ENCODE data around the gene TBC1D22A. TPM values are rescaled to one million over a fixed set of nuclear protein-coding genes. Genes with fewer than 3 reads are reported as not detected.
"Not testable (repeated sequence)": the region's sequence is repeated elsewhere in the genome, so short reads cannot be mapped to it uniquely, and the experiment has no call there.

Gene TBC1D22A
- total and polyA plus RNA-seq, 2 donors (not counting 3 experiments of a cell fraction or from before 2014, with no cell fraction given) = 26.1 to 32.4 TPM

GRCh38 chr22:47049078-47049624, 286.7 kb downstream of the TBC1D22A start:
- Histone ChIP-seq H3K9me3 (replicated peaks; ENCODE audit: control insufficient read depth, insufficient read depth, low read length) (no peaks in the 10 kb centered on the region), H3K27ac (ENCODE audit: insufficient read depth, low read depth, low read length) (no peak overlapping the region), H3K4me3 (replicated peaks in 1 of 3; ENCODE audit: insufficient read depth in 1 of 3, low read depth in 1 of 3, low read length in 3 of 3) (no peak overlapping the region), H3K4me1 (ENCODE audit: control insufficient read depth, extremely low read depth, insufficient read depth, low read length) (peaks cover 6% of the 10 kb centered on the region), H3K9ac (replicated peaks; ENCODE audit: extremely low read depth, insufficient read depth, low read length) (no peak overlapping the region), H2AFZ (ENCODE audit: low read depth, low read length) (no peak overlapping the region), H3K36me3 (ENCODE audit: control insufficient read depth in 2 of 2, extremely low read depth in 1 of 2, insufficient read depth in 2 of 2, low read length in 2 of 2) (no peaks in the 10 kb centered on the region), H3K4me2 (ENCODE audit: insufficient read depth, low read length) (no peak overlapping the region), H3K79me2 (ENCODE audit: control insufficient read depth, insufficient read depth, low read length) (no peaks in the 10 kb centered on the region), H4K20me1 (replicated peaks; ENCODE audit: control insufficient read depth, extremely low read depth, insufficient read depth, low read length) (no peaks in the 10 kb centered on the region), H3K27me3 (ENCODE audit: control insufficient read depth in 2 of 2, insufficient read depth in 2 of 2, low read length in 2 of 2) (no peaks in the 10 kb centered on the region), H3K9me1 (replicated peaks; ENCODE audit: control insufficient read depth, extremely low read depth, insufficient read depth, low read length) (no peaks in the 10 kb centered on the region)
- FAIRE-seq = no peak
- dilution Hi-C loops (cut with MboI; ENCODE audit: extremely low pct_ligation_motif_present, low sequenced_read_pairs) = no loop called here
- no peak for TF ChIP-seq MAX (IDR thresholded peaks at IDR 0.05; ENCODE audit: insufficient read depth, insufficient read length)
- no peak for TF ChIP-seq FOS (IDR thresholded peaks at IDR 0.05; ENCODE audit: borderline replicate concordance, insufficient read depth, low read length)
- no peak for TF ChIP-seq MYC (IDR thresholded peaks at IDR 0.05; ENCODE audit: low read depth, low read length)
- ChIA-PET CTCF (no interaction called here), POLR2A (no interaction called here)
- intact Hi-C loops (cut with micrococcal nuclease) = no loop called here
- no peak for DNase-seq (ENCODE audit: low read depth, low spot score)
- no TSS peak for BruUV-seq (replicated peaks)

GRCh38 chr22:47049736-47050400, 287.4 kb downstream of the TBC1D22A start:
- H3K27ac ChIP-seq (ENCODE audit: insufficient read depth, low read depth, low read length); H3K9me1 ChIP-seq (replicated peaks; ENCODE audit: control insufficient read depth, extremely low read depth, insufficient read depth, low read length); H3K79me2 ChIP-seq (ENCODE audit: control insufficient read depth, insufficient read depth, low read length); H3K4me3 ChIP-seq (replicated peaks in 1 of 3; ENCODE audit: insufficient read depth in 1 of 3, low read depth in 1 of 3, low read length in 3 of 3); H3K9me3 ChIP-seq (replicated peaks; ENCODE audit: control insufficient read depth, insufficient read depth, low read length); DNase-seq (ENCODE audit: low read depth, low spot score); H4K20me1 ChIP-seq (replicated peaks; ENCODE audit: control insufficient read depth, extremely low read depth, insufficient read depth, low read length); H3K36me3 ChIP-seq (ENCODE audit: control insufficient read depth in 2 of 2, extremely low read depth in 1 of 2, insufficient read depth in 2 of 2, low read length in 2 of 2); H3K4me2 ChIP-seq (ENCODE audit: insufficient read depth, low read length); H3K9ac ChIP-seq (replicated peaks; ENCODE audit: extremely low read depth, insufficient read depth, low read length); intact Hi-C loops (cut with micrococcal nuclease); H3K4me1 ChIP-seq (ENCODE audit: control insufficient read depth, extremely low read depth, insufficient read depth, low read length); H3K27me3 ChIP-seq (ENCODE audit: control insufficient read depth in 2 of 2, insufficient read depth in 2 of 2, low read length in 2 of 2); FAIRE-seq; CTCF ChIA-PET; dilution Hi-C loops (cut with MboI; ENCODE audit: extremely low pct_ligation_motif_present, low sequenced_read_pairs); POLR2A ChIA-PET; H2AFZ ChIP-seq (ENCODE audit: low read depth, low read length); BruUV-seq (replicated peaks): not testable (repeated sequence)
